ENCODE measurements around the gene EXOSC3. TPM values are rescaled to one million over a fixed set of nuclear protein-coding genes. Genes with fewer than 3 reads are reported as not detected.
"Not testable (repeated sequence)": the region's sequence is repeated elsewhere in the genome, so short reads cannot be mapped to it uniquely, and the experiment has no call there.

The EXOSC3 gene
- total RNA-seq = 46.9 TPM

DNA sequence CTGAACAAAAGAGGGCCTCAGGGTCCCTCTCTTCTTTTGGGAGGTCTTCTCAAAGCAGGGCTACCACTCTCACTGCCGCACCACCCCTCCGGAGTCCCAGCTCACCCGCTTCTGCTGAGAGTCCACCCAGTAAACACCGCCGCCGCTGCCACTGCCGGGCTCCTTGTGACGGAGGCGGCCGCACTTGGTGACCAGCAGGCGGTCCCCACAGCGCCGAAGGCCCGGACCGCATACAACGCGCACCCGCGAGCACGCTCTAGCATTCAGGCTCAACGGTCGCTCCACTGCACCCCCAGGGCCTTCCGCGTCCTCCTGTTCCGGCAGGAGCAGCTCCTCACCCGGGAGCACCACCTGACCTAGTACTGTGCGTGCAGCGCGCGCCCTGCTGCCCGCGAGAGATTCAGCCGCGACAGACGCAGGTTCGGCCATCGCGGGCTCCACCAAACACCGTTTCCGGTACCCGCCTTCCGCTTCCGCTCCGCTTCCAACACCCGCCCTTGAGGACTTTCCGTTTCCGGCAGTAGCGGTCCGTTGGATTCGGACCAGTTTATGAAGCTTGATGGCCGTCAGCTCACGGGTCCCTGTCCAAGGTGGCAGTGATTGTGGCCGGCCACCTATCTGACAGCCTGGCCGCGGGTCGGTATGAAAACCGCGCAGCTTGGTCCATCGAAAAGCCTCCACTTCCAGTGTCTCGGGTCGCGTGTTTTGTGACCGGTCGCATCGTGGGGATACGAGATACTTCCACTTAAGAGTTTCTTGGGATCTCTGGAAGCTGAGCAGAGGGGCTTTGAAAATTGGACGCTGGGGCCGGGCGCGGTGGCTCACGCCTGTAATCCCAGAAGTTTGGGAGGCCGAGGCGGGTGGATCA lies at the start of gene EXOSC3:
EXOSC3 (minus strand) TSS at position 449 of the 868 bp plus-strand sequence; CDS start at position 429, 20 bp downstream.
- DNase-seq (ENCODE audit: low read depth in 2 of 3, low spot score in 2 of 3) = peak; percentile 69 to 92 (median 90)

GRCh38 chr9:37827483-37828165 lies 42.8 kb upstream of the EXOSC3 start:
- DNase-seq (ENCODE audit: low read depth in 2 of 3, low spot score in 2 of 3) = no peak

GRCh38 chr9:37825174-37825573 lies 40.3 kb upstream of the EXOSC3 start:
- not testable (repeated sequence) for DNase-seq (ENCODE audit: low read depth in 2 of 3, low spot score in 2 of 3)

GRCh38 chr9:37820142-37820541 lies 35.3 kb upstream of the EXOSC3 start:
- no peak for DNase-seq (ENCODE audit: low read depth in 2 of 3, low spot score in 2 of 3)

DNA sequence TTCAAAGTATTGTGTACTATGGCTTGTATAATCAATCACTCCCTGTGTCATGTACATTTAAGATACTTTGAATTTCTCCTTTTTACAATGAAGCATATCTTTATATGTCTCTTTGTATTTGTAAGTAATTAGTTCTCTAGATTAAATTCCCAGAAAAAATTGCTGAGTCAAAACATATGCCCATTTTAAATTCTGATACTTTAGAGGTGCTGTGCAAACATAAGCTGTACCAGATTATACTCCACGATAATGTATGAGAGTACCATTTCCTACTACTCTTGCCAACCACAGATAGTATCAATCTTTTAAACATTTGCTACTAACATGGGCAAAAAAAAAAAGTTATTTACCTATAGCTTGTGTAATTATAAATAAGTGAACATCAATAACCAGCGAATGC lies 34.0 kb upstream of the EXOSC3 start:
- no peak for DNase-seq (ENCODE audit: low read depth in 2 of 3, low spot score in 2 of 3)

DNA sequence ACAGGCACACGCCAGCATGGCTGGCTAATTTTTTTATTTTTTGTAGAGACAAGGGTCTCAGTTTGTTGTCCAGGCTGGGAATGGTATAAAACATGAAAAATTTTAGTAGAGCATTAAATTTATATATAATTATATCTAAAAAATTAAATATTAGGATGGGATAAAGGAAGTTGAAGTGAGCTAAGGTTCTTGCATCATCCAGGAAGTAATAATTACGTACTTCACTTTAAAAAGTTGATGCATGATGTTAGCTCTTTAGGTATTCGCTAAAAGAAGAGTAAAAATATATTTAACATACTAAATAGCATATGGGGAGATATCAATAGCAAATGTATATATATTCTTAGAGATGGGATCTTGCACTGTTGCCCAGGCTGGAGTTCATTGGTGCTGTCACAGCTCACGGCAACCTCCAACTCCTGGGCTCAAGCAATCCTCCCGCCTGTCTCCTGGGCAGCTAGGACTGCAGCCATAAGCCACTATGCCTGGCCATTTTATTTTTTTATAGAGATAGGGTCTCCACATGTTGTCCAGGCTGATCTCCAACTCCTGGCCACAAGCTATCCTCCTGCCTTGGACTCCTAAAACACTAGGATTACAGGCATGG lies 28.0 kb upstream of the EXOSC3 start:
- DNase-seq (ENCODE audit: low read depth in 2 of 3, low spot score in 2 of 3) = no peak

DNA sequence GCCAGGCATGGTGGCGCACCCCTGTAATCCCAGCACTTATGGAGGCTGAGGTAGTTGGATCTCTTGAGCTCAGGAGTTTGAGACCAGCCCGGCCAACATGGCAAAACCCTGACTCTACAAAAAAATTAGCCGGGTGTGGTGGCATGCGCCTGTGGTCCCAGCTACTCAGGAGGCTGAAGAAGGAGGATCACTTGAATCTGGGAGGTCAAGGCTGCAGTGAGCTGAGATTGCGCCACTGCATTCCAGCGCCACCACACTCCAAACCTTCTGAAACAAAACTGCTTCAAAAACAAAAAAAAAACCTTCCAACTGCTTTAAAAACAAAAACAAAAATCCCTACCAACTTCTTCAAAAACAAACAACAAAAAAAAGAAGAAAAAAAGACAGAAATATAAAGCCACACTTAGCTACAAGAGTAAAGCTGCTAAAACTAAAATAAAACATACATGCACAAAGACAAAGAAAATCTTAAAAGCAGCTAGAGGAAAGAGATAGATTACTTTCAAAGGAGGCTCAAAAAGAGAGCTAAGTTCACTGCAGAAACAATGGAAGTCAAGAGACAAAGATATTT lies 27.1 kb upstream of the EXOSC3 start:
- no peak for DNase-seq (ENCODE audit: low read depth in 2 of 3, low spot score in 2 of 3)

DNA sequence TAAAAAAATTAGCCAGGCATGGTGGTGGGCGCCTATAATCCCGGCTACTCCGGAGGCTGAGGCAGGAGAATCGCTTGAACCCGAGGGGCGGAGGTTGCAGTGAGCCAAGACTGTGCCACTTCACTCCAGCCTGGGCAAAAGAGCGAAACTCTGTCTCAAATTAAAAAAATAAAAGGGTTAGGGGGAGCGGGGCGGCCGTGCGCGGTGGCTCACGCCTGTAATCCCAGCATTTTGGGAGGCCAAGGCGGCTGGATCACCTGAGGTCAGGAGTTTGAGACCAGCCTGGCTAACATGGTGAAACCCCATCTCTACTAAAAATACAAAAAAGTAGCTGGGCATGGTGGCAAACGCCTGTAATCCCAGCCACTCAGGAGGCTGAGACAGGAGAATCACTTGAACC lies 24.8 kb upstream of the EXOSC3 start:
- DNase-seq (ENCODE audit: low read depth in 2 of 3, low spot score in 2 of 3) = not testable (repeated sequence)

- no peak for DNase-seq (ENCODE audit: low read depth in 2 of 3, low spot score in 2 of 3)
These were observed 21.4 kb upstream of the EXOSC3 start for GRCh38 chr9:37806271-37806670.

DNA sequence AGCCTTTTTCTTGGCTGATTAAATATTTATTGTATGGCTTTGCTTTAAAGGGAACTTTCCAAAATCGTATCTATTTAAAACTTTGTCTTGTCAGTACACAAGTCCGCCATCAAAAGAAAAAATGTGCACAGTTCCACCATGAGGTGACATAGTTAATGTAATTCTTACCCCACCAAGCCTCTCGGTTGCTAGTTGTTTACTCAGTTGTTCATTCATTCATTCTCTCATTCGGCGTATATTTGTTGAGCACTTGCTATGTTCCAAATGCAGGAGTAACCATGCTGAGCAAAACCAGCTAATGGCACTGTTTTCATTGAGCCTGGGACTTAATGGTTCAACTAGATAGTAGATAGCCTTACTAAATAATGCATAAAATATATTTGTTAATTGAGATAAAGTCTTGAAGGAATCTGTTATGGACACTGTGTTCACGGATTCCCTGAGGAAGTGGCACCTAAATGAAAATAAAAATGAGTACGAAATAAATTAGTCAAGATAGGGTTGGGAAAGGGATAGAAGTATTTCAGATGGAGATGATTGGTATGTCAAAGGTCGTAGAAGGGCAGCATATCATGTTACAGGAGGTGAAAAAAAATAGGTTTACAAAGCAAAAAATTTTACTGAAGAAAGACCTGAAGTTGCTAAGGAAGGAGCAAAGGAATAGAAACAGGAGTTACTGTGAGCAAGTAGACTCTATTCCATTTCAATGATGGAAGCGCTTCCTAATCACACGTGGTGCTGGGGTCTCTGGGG lies 17.3 kb upstream of the EXOSC3 start:
- DNase-seq (ENCODE audit: low read depth in 2 of 3, low spot score in 2 of 3) = no peak

DNA sequence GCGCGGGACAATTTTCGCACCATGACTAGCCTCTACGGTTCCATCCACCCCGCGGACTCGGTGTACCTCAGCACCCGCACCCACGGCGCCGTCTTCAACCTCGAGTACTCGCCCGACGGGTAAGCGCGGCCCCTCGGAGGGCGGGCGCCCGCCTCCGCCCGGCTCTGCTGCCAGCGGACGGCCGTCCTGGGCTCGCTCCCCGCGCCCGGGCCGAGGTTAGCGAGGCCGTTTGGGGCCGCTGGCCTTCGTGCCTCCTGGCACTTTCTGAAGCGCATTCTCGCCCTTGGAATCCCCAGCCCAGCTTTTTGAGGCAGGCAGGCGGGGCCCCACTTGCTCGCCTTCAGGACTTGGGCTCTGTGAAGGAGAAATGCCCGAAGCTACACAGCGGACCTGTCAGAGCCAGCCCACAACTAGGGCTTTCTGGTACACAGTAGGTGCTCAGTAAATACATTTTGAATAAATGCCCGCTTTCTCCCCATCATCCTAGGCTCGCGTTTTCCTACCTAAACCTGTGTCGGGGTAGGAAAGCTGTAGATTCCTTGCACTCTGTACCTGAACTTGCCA lies 16.5 kb upstream of the EXOSC3 start:
- no peak for DNase-seq (ENCODE audit: low read depth in 2 of 3, low spot score in 2 of 3)

DNA sequence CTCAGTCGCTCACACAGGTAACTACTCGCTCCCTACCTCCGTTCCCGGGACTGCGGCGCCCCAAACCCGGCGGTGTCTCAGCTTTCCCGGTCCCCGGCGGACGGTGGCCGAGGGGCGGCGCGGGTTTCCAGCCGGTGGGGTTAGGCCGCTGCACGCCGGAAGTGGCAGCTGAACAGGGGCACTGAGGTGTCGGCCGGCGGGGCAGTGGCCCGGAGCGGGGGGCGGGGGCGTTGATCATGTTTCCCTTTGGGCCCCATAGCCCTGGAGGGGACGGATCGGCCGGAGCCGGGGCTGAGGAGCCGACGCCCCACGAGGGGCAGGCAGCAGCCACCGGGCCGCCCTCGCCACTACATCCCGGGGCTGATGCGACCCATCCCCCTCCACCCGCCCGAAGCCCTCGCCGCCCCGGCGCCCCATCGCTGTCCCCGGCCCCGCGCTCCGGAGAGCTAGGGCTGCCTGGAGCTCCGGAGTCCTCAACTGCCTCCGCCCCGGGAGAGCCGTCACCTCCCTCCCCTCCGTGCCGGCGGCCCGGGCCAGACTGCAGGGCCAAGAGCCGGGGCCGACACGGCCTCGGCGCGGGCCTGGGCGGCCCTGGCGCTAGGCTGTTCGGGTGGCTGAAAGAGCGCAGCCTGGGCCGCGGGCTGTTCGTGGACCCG lies 15.9 kb upstream of the EXOSC3 start, which contains the start of gene DCAF10:
DCAF10 (plus strand) TSS at position 167 of the 656 bp plus-strand sequence; CDS start at position 237, 70 bp downstream.
- DNase-seq (ENCODE audit: low read depth in 2 of 3, low spot score in 2 of 3) = peak; percentile 74 to 87 (median 87)

GRCh38 chr9:37798677-37799076 lies 13.8 kb upstream of the EXOSC3 start:
- no peak for DNase-seq (ENCODE audit: low read depth in 2 of 3, low spot score in 2 of 3)

DNA sequence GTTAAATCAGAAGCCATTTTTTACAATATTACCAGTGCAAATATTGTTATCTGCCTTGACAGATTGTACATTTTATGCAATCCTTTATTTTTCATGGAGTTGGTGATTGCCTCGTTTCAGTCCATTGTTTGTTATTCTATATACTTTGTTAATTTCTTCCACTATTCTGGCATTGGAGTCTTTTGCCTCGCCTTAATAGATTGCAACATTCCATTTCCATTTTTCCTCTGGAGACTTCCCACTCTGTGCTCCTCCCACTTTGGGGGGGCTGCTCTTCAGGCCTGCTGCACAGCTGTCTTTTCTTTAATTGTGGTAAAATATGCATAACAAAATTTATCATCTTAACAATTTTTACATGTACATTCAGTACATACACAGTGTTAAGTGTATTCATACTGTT lies 11.4 kb upstream of the EXOSC3 start:
- DNase-seq (ENCODE audit: low read depth in 2 of 3, low spot score in 2 of 3) = no peak

GRCh38 chr9:37792122-37792521 lies 7.3 kb upstream of the EXOSC3 start:
- no peak for DNase-seq (ENCODE audit: low read depth in 2 of 3, low spot score in 2 of 3)

DNA sequence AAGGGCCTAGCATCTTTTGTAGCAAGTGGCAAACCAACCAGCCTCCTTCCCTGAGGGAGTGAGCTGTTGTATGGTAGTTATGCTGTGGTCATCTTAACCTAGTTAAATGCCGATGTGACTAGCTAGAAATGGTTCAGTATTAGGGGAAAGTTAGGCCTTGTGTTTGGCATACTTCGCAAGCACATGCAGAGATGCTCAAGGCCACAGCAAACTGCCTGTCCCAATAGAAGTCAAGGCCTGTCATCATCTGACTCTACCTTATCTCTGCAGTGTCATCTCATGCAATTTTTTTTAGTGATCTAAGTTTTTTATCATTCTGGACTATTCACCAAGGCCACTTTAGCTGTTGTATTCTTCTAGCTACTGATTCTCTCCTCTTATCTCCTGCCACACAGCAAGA lies 5.2 kb upstream of the EXOSC3 start:
- DNase-seq (ENCODE audit: low read depth in 2 of 3, low spot score in 2 of 3) = no peak

GRCh38 chr9:37788332-37788731 lies 3.5 kb upstream of the EXOSC3 start:
- no peak for DNase-seq (ENCODE audit: low read depth in 2 of 3, low spot score in 2 of 3)

- peak in 1 of 3 donors; percentile 6 for DNase-seq (ENCODE audit: low read depth in 2 of 3, low spot score in 2 of 3)
These were observed 2.2 kb upstream of the EXOSC3 start for GRCh38 chr9:37787059-37787458.

DNA sequence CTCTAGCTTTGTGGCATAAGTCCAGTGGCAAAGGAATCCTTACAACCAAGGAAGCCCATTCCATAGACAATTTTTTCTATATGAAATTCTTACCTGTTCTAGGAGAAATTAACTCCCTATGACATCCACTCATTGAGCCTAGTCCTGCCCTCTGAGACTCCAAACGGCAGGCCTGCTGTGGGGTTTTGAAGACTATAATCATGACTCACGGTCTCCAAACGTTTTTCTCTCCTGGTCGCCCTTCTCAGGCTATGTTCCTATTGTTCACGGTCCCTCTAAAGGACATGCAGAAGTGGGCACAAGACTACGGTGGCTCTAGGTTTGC lies 611 bp downstream of the EXOSC3 start:
- no peak for DNase-seq (ENCODE audit: low read depth in 2 of 3, low spot score in 2 of 3)

DNA sequence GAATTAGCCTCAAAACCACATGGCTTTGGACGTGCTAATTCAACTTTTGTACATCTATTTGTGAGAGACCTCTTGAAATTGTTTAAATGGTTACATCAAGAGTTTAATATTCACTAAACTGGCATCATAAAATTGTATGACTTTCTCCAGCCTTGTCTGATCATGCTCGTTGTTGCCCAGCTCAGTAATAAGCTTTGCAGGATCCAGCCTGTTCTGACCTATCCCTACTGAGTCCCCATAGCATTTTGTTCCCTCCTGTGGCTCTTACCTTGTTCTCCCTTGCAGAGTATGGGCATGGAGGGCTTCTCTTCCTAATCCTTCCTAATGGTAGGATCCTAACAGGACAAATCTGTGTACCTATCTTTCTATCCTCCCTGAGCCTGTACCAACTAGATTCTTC lies 6.3 kb downstream of the EXOSC3 start:
- no peak for DNase-seq (ENCODE audit: low read depth in 2 of 3, low spot score in 2 of 3)
